ENCODE results near the gene IL13. TPM values are rescaled to one million over a fixed set of nuclear protein-coding genes. Genes with fewer than 3 reads are reported as not detected.
A peak's percentile ranks its signal among the peaks of the same experiment; 100 is the strongest.

Gene IL13
- total and polyA plus RNA-seq, 10 of the 15 experiments (the other 5 are each of a cell fraction or from before 2014, with no cell fraction given): 0.06 to 0.40 (median 0.11) TPM; not detected in 6

GRCh38 chr5:132659598-132660493 is 1.9 kb downstream of the IL13 start:
- Histone ChIP-seq H3K9me3 (replicated peaks; ENCODE audit: control insufficient read depth, insufficient read depth, low read length) (no peaks in the 10 kb centered on the region), H4K20me1 (ENCODE audit: control insufficient read depth, insufficient read depth) (no peaks in the 10 kb centered on the region), H3K79me2 (ENCODE audit: control insufficient read depth, insufficient read depth, low read length) (no peaks in the 10 kb centered on the region), H3K4me2 (ENCODE audit: control insufficient read depth, insufficient read depth) (peak overlapping the region; percentile 45; the same call in 1 of the 2 replicates), H2AFZ (ENCODE audit: control insufficient read depth, low read depth, low read length) (peak overlapping the region; percentile 50), H3K4me1 (ENCODE audit: control insufficient read depth, insufficient read depth, low read length) (peaks cover 74% of the 10 kb centered on the region), H3K27ac (ENCODE audit: control insufficient read depth, insufficient read depth) (peak overlapping the region; percentile 96), H3K27me3 (replicated peaks in 1 of 2; ENCODE audit: control insufficient read depth in 2 of 2, insufficient read depth in 2 of 2, low read length in 1 of 2) (no peaks in the 10 kb centered on the region), H3K9ac (ENCODE audit: control insufficient read depth, insufficient read depth, low read length) (peak overlapping the region; percentile 42), H3K36me3 (ENCODE audit: control insufficient read depth in 2 of 2, insufficient read depth in 2 of 2, low read length in 1 of 2) (no peaks in the 10 kb centered on the region), H3K4me3 (no peak overlapping the region)
- DNase-seq (ENCODE audit: low read depth, low spot score): no peak
- SMC1A ChIA-PET (ENCODE audit: uncharacterized antibody, unreplicated experiment): interaction anchor here (0.6 to 12.1 kb wide), 15 partner anchors 15 to 225 kb away, joined by 3 to 156 read pairs (median 5); partner anchors contain the start of genes IL4 and KIF3A
- RAD21 ChIA-PET (ENCODE audit: unreplicated experiment): interaction anchor here (0.6 to 9.2 kb wide), 17 partner anchors 15 to 446 kb away, joined by 3 to 148 read pairs (median 6); partner anchors contain the start of genes CCNI2, IL4 and SOWAHA
- CTCF ChIA-PET: interaction anchor here (0.9 to 7.0 kb wide), 11 partner anchors 15 to 273 kb away, joined by 3 to 58 read pairs (median 7); partner anchors contain the start of genes IL4 and KIF3A
- intact Hi-C loops (cut with micrococcal nuclease; ENCODE audit: unreplicated experiment): loop anchor here (2.0 to 5.0 kb wide), 7 partner anchors 19 to 238 kb away; partner anchors contain the start of genes GDF9 and UQCRQ
- ATAC-seq: no peak
- WGBS (ENCODE audit: insufficient coverage, insufficient replicate concordance, low lambda C conversion rate, missing lambda C conversion rate): 75% methylated on average over 23 of the region's 23 CpGs
- no TSS peak for BruUV-seq (replicated peaks)
- peak; percentile 57 for FAIRE-seq
- in situ Hi-C loops (cut with MboI): no loop called here
- POLR2A ChIA-PET: interaction anchor here (0.6 to 10.8 kb wide), 13 partner anchors 11 to 246 kb away, joined by 3 to 118 read pairs (median 4); partner anchors contain the start of genes IL4 and KIF3A
- peak; percentile 70 to 87; a peak in 3 of 4 replicates for TF ChIP-seq BHLHE40 (IDR thresholded peaks at IDR 0.05; ENCODE audit: borderline replicate concordance in 1 of 2, low read depth in 2 of 2, low read length in 1 of 2)
- TF ChIP-seq RELA (IDR thresholded peaks at IDR 0.05; ENCODE audit: borderline replicate concordance, partially characterized antibody): peak; percentile 80
- no peak for TF ChIP-seq ETV6 (conservative IDR thresholded peaks at IDR 0.05 in 1 of 2, IDR thresholded peaks at IDR 0.05 in 1 of 2; ENCODE audit: borderline replicate concordance in 1 of 2, low read depth in 1 of 2)
- peak; percentile 25; the same call in 1 of the 2 replicates for TF ChIP-seq JUNB (IDR thresholded peaks at IDR 0.05)
- TF ChIP-seq ZNF592 (IDR thresholded peaks at IDR 0.05): peak; percentile 14; the same call in 1 of the 2 replicates
- TF ChIP-seq TCF7 (IDR thresholded peaks at IDR 0.05; ENCODE audit: borderline replicate concordance): no peak
- peak; percentile 89 for TF ChIP-seq MLLT1 (IDR thresholded peaks at IDR 0.05)
- TF ChIP-seq NR2F1 (conservative IDR thresholded peaks at IDR 0.05): peak; percentile 60; the same call in 1 of the 2 replicates
- TF ChIP-seq NR2C1 (IDR thresholded peaks at IDR 0.05): no peak
- peak; percentile 85 for TF ChIP-seq IKZF1 (conservative IDR thresholded peaks at IDR 0.05)
- TF ChIP-seq IKZF2 (IDR thresholded peaks at IDR 0.05): peak; percentile 68 to 70

Data from GM12878 (cell line).